Measurements from ENCODE around the gene ZNF518A. TPM values are rescaled to one million over a fixed set of nuclear protein-coding genes. Genes with fewer than 3 reads are reported as not detected.
A peak's percentile ranks its signal among the peaks of the same experiment; 100 is the strongest.

ZNF518A gene
- total and polyA plus RNA-seq, 2 of the 13 experiments (the other 11 are each of a cell fraction or from before 2014, with no cell fraction given), result 21.7 to 37.1 TPM

GRCh38 chr10:96089670-96090462 is 40.2 kb upstream of the ZNF518A start (continued):
- TF ChIP-seq, protein P1, sequence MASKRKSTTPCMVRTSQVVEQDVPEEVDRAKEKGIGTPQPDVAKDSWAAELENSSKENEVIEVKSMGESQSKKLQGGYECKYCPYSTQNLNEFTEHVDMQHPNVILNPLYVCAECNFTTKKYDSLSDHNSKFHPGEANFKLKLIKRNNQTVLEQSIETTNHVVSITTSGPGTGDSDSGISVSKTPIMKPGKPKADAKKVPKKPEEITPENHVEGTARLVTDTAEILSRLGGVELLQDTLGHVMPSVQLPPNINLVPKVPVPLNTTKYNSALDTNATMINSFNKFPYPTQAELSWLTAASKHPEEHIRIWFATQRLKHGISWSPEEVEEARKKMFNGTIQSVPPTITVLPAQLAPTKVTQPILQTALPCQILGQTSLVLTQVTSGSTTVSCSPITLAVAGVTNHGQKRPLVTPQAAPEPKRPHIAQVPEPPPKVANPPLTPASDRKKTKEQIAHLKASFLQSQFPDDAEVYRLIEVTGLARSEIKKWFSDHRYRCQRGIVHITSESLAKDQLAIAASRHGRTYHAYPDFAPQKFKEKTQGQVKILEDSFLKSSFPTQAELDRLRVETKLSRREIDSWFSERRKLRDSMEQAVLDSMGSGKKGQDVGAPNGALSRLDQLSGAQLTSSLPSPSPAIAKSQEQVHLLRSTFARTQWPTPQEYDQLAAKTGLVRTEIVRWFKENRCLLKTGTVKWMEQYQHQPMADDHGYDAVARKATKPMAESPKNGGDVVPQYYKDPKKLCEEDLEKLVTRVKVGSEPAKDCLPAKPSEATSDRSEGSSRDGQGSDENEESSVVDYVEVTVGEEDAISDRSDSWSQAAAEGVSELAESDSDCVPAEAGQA (IDR thresholded peaks at IDR 0.05; ENCODE audit: low read depth), result peak; percentile 92
- TF ChIP-seq, protein P1 (CRISPR knock-in tag; IDR thresholded peaks at IDR 0.05; ENCODE audit: borderline replicate concordance), result no peak
- TF ChIP-seq ZNF788 (CRISPR knock-in tag; IDR thresholded peaks at IDR 0.05; ENCODE audit: borderline replicate concordance) (peak; percentile 86), BRCA1 (CRISPR knock-in tag; IDR thresholded peaks at IDR 0.05) (no peak), ZNF326 (CRISPR knock-in tag; IDR thresholded peaks at IDR 0.05; ENCODE audit: borderline replicate concordance) (no peak), SIN3A (IDR thresholded peaks at IDR 0.05; ENCODE audit: borderline replicate concordance, low read depth, low read length) (peak; percentile 88), GATAD2A (CRISPR knock-in tag; IDR thresholded peaks at IDR 0.05) (peak; percentile 59), ARNT2 (CRISPR knock-in tag; IDR thresholded peaks at IDR 0.05; ENCODE audit: low read depth) (peak; percentile 76), MXI1 (IDR thresholded peaks at IDR 0.05; ENCODE audit: borderline replicate concordance, low read depth, low read length) (peak; percentile 52; the same call in 2 of the 3 replicates), TAF15 (IDR thresholded peaks at IDR 0.05; ENCODE audit: low read depth, low read length, poor library complexity, severe bottlenecking) (peak; percentile 57), CENPX (CRISPR knock-in tag; IDR thresholded peaks at IDR 0.05) (no peak), KMT2A (CRISPR knock-in tag; IDR thresholded peaks at IDR 0.05) (peak; percentile 25), REPIN1 (CRISPR knock-in tag; IDR thresholded peaks at IDR 0.05; ENCODE audit: borderline replicate concordance, low read depth) (peak; percentile 51; the same call in 1 of the 2 replicates), ZBTB37 (CRISPR knock-in tag; IDR thresholded peaks at IDR 0.05) (0 out of 2 replicates have a peak, but pooled peaks have one; percentile 67), DNMT3B (CRISPR knock-in tag; conservative IDR thresholded peaks at IDR 0.05) (no peak; the same call in 1 of the 2 replicates)
- TF ChIP-seq, protein P2, sequence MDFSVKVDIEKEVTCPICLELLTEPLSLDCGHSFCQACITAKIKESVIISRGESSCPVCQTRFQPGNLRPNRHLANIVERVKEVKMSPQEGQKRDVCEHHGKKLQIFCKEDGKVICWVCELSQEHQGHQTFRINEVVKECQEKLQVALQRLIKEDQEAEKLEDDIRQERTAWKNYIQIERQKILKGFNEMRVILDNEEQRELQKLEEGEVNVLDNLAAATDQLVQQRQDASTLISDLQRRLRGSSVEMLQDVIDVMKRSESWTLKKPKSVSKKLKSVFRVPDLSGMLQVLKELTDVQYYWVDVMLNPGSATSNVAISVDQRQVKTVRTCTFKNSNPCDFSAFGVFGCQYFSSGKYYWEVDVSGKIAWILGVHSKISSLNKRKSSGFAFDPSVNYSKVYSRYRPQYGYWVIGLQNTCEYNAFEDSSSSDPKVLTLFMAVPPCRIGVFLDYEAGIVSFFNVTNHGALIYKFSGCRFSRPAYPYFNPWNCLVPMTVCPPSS (IDR thresholded peaks at IDR 0.05), result no peak
